GM23248 (cell line): ENCODE data around the gene GBE1.

Source experiments
- EZH2 ChIP-seq: fragments of 200-600 bp; sonication (generic); IDR thresholded peaks from 2 replicates; pipeline ENCODE4 v1.6.1; 2018; ENCODE audit warnings: antibody characterized with exemption, mild to moderate bottlenecking; ENCODE audit not compliant: insufficient read depth, poor library complexity, severe bottlenecking
- EZH2phosphoT487 ChIP-seq: fragments of 200-600 bp; sonication (generic); IDR thresholded peaks from 2 replicates; pipeline ENCODE4 v1.6.1; 2018; ENCODE audit warnings: antibody characterized with exemption, moderate library complexity, mild to moderate bottlenecking, low read depth; ENCODE audit not compliant: insufficient read depth

GRCh38 chr3:81530180-81530939 is 231.1 kb downstream of the GBE1 start:
- TF ChIP-seq EZH2 (no peak), EZH2phosphoT487 (no peak)
